ENCODE data around the gene SMAD2.
"Not testable (repeated sequence)": the region's sequence is repeated elsewhere in the genome, so short reads cannot be mapped to it uniquely, and the experiment has no call there.

SMAD2 gene

GRCh38 chr18:47832348-47832747, 98.1 kb downstream of the SMAD2 start:
- no peak for DNase-seq

- no peak for DNase-seq
These were observed 99.1 kb downstream of the SMAD2 start for GRCh38 chr18:47831351-47831750.

- DNase-seq: no peak
These were observed 99.7 kb downstream of the SMAD2 start for GRCh38 chr18:47830772-47831171.

GRCh38 chr18:47829831-47830230, 100.6 kb downstream of the SMAD2 start:
- DNase-seq: no peak

GRCh38 chr18:47828031-47828430, 102.4 kb downstream of the SMAD2 start:
- DNase-seq: not testable (repeated sequence)

GRCh38 chr18:47826157-47827074, 104.0 kb downstream of the SMAD2 start:
- DNase-seq: no peak

GRCh38 chr18:47821314-47821713, 109.1 kb downstream of the SMAD2 start:
- no peak for DNase-seq

- DNase-seq: no peak
These were observed 112.7 kb downstream of the SMAD2 start for GRCh38 chr18:47817795-47818077.

- DNase-seq: no peak
These were observed 113.3 kb downstream of the SMAD2 start for GRCh38 chr18:47817017-47817794.

- DNase-seq: no peak
These were observed 114.8 kb downstream of the SMAD2 start for GRCh38 chr18:47815486-47816270.

- no peak for DNase-seq
These were observed 121.0 kb downstream of the SMAD2 start for GRCh38 chr18:47809420-47809819.

GRCh38 chr18:47802802-47803201, 127.7 kb downstream of the SMAD2 start:
- no peak for DNase-seq

- no peak for DNase-seq
These were observed 128.6 kb downstream of the SMAD2 start for GRCh38 chr18:47801817-47802216.

- DNase-seq: no peak
These were observed 129.7 kb downstream of the SMAD2 start for GRCh38 chr18:47800756-47801155.

- DNase-seq: no peak
These were observed 130.2 kb downstream of the SMAD2 start for GRCh38 chr18:47800248-47800647.

- DNase-seq: no peak
These were observed 131.1 kb downstream of the SMAD2 start for GRCh38 chr18:47799376-47799775.

GRCh38 chr18:47798366-47798765, 132.1 kb downstream of the SMAD2 start:
- no peak for DNase-seq

GRCh38 chr18:47797126-47797525, 133.3 kb downstream of the SMAD2 start:
- DNase-seq: no peak

- DNase-seq: peak; percentile 70
These were observed 135.0 kb downstream of the SMAD2 start for GRCh38 chr18:47795434-47795814.

GRCh38 chr18:47794725-47795433, 135.6 kb downstream of the SMAD2 start:
- no peak for DNase-seq

- no peak for DNase-seq
These were observed 136.8 kb downstream of the SMAD2 start for GRCh38 chr18:47793609-47794008.

GRCh38 chr18:47791461-47791985, 138.9 kb downstream of the SMAD2 start:
- DNase-seq: no peak
